Progenitor cell of endocrine pancreas (in vitro differentiated cells): Measurements from ENCODE around the gene MICALL1. TPM values are rescaled to one million over a fixed set of nuclear protein-coding genes. Genes with fewer than 3 reads are reported as not detected.

ENCODE experiments used
- DNase-seq: peaks from one replicate; pipeline ENCODE4 v3.0.0; 2021; ENCODE audit warnings: low spot score; ENCODE audit not compliant: unreplicated experiment
- H3K27ac Mint-ChIP-seq: 2 replicates; pipeline ENCODE4 v1.8.0; 2021; ENCODE audit warnings: mild to moderate bottlenecking, moderate library complexity, mixed read lengths
- H3K27me3 Mint-ChIP-seq: 2 replicates; pipeline ENCODE4 v1.8.0; 2021; ENCODE audit warnings: mixed read lengths
- H3K36me3 Mint-ChIP-seq: 2 replicates; pipeline ENCODE4 v1.8.0; 2022; ENCODE audit warnings: mixed read lengths; ENCODE audit not compliant: insufficient read depth
- H3K4me1 Mint-ChIP-seq: 2 replicates; pipeline ENCODE4 v1.8.0; 2021; ENCODE audit warnings: low read depth, mixed read lengths
- H3K4me3 Mint-ChIP-seq: 2 replicates; pipeline ENCODE4 v1.8.0; 2021; ENCODE audit warnings: low read depth, mild to moderate bottlenecking, moderate library complexity, mixed read lengths
- H3K9me3 Mint-ChIP-seq: 2 replicates; pipeline ENCODE4 v1.8.0; 2021; ENCODE audit warnings: low read depth, mixed read lengths
- CTCF ChIP-seq: fragments of 200-600 bp; sonication (generic); IDR thresholded peaks from one replicate; pipeline ENCODE4 v1.5.0; 2021; ENCODE audit warnings: antibody characterized with exemption, mild to moderate bottlenecking; ENCODE audit not compliant: unreplicated experiment
- total RNA-seq: library from RNA; stranded (reverse); gene quantifications from 2 replicates; pipeline ENCODE4 v1.2.1, GENCODE V29; 2021

Gene MICALL1
- total RNA-seq, 1 donor from 2014 or later = 42.8 TPM

GRCh38 chr22:37913233-37913721 is 7.2 kb downstream of the MICALL1 start:
- TF ChIP-seq CTCF = no peak
- H3K27ac Mint-ChIP-seq = no peak overlapping the region

DNA sequence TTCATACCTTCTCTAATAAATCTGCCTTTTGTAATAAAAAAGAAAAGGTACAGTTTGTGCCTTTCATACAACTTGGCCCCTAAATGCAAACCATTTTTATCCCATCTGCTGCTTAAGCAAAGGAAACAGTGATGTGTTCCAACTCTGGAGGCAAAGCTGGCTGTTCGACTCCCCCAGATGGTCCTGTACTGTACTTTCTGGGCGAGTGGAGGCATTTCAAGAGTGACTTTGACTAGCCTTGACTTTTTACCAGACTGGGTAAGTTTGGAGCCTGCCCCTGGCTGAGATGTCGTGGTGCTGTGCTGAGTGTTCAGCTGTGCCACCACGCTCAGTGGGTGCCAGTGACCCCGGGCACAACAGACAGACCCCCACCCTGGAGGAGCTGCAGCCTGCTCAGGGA is 10.2 kb downstream of the MICALL1 start:
- H3K36me3 Mint-ChIP-seq = peaks cover 6% of the 10 kb centered on the region
- H3K4me3 Mint-ChIP-seq = no peak overlapping the region
- DNase-seq = no peak
- H3K27ac Mint-ChIP-seq = no peak overlapping the region
- no peaks in the 10 kb centered on the region for H3K27me3 Mint-ChIP-seq
- no peaks in the 10 kb centered on the region for H3K9me3 Mint-ChIP-seq
- H3K4me1 Mint-ChIP-seq = peaks cover 1% of the 10 kb centered on the region
- TF ChIP-seq CTCF = no peak

More at GRCh38 chr22:37913233-37913721, 7.2 kb downstream of the MICALL1 start:
- Mint-ChIP-seq H3K36me3 (peaks cover 3% of the 10 kb centered on the region), H3K27me3 (no peaks in the 10 kb centered on the region), H3K4me1 (peaks cover 4% of the 10 kb centered on the region), H3K9me3 (no peaks in the 10 kb centered on the region), H3K4me3 (no peak overlapping the region)
- no peak for DNase-seq

DNA sequence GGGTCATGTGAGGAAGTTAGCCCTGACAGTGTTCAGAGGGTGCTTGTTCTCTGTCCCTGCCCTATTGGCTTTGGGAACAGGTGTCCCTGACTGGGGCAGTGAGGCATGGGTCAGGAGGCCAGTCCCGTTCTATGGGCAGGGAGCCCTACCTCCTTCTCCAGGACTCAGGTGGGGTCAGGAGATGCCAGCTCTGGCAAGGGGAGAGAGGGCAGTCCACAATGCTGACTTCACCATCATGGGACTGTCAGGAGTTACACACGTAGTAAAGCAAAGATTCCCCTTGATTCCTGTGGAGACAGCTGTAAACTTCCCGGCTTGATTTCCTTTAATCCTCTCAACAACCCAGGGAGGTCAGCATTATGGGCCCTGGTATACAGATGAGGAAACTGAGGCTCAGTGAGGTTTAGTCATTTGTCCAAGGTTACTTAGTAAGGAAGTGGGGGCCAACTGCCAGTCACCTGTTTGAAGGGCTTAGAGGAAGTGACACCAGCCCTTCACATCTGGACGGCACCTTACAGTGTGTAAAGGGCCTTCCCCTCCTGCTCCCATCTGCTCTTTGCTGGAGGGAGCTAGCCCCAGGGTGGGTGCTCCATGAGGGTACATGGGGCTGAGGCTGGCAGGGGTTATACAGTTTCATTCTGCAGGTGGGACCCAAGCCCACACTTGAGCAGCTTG is 11.9 kb downstream of the MICALL1 start:
- TF ChIP-seq CTCF = no peak

GRCh38 chr22:37918580-37919270 is 12.6 kb downstream of the MICALL1 start:
- Mint-ChIP-seq H3K4me3 (no peak overlapping the region), H3K27ac (no peak overlapping the region), H3K36me3 (peaks cover 9% of the 10 kb centered on the region), H3K4me1 (peaks cover 2% of the 10 kb centered on the region), H3K27me3 (no peaks in the 10 kb centered on the region), H3K9me3 (no peaks in the 10 kb centered on the region)
- TF ChIP-seq CTCF = no peak
- no peak for DNase-seq

More for the DNA sequence above, 11.9 kb downstream of the MICALL1 start:
- H3K9me3 Mint-ChIP-seq = no peaks in the 10 kb centered on the region
- no peaks in the 10 kb centered on the region for H3K4me1 Mint-ChIP-seq
- no peak overlapping the region for H3K27ac Mint-ChIP-seq
- peaks cover 6% of the 10 kb centered on the region for H3K36me3 Mint-ChIP-seq
- DNase-seq = no peak
- no peak overlapping the region for H3K4me3 Mint-ChIP-seq
- H3K27me3 Mint-ChIP-seq = no peaks in the 10 kb centered on the region

DNA sequence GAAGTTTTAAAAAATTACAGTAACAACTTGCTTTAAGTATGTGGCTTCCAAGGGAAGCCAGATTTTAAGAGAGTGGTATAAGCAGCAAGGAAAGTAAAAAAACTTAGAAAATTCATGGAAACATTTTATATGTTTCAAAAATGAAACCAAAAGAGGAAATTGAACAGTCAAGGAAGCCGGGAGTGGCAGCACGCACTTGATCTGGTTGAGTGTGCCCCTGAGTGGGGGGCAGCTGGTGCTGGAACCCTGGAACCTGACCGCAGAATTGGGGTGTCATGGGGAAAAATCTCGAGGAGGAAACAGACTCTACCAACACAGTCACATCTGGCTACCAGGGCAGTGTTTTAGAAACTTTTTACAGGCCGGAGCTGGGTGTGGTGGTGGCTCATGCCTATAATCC is 14.0 kb downstream of the MICALL1 start:
- no peak for DNase-seq
- Mint-ChIP-seq H3K27me3 (no peaks in the 10 kb centered on the region), H3K4me1 (peaks cover 7% of the 10 kb centered on the region), H3K27ac (no peak overlapping the region), H3K4me3 (no peak overlapping the region), H3K36me3 (peaks cover 9% of the 10 kb centered on the region), H3K9me3 (no peaks in the 10 kb centered on the region)
- TF ChIP-seq CTCF = no peak
